Amniotic stem cell (primary cell): ENCODE measurements around the gene IRAK2.
A peak's percentile ranks its signal among the peaks of the same experiment; 100 is the strongest.

ENCODE experiments used
- DNase-seq: peaks from one replicate; lab custom pipeline; 2025; lab: John Stamatoyannopoulos, UW

Gene IRAK2

DNA sequence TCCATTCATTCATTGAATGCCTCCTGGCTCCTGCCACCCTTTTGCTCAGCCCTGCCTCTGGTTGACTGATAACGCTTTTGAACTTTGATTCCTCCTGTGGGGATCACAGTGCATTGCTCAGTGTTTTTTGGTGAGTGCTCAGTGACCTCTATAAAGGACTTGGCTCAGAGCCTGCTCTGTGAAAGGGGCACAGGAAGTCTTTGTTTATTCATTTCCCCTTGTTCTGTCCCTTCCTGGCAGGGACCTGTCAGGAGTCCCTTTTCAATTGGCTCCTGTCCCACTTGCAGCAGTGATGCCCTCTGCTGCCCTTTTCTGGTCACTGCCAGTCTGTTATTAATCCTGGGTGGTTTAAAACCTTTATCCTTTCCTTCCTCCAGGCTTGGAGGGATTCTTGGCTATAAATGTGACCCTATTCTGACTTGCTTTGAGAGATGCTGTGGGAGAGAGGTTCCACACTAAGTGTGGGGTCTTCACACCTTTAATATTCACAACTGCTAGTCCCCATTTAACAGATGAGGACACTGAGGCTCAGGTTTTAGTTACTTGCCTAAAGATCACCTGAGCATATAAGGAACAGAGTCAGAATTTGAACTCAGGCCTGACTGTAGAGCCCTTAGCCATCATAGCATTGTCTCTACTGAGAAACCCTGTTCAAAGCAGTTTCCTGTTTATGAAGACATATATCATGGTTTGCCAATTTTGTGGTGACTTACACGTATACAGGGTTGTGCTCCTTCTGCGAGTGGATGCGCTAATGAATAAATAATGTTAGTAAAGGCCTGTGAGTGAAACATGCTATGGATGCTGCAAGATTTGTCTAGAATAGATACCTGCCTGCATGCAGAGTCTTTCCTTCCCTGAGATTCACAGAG is 60.3 kb downstream of the IRAK2 start:
- DNase-seq, result no peak

DNA sequence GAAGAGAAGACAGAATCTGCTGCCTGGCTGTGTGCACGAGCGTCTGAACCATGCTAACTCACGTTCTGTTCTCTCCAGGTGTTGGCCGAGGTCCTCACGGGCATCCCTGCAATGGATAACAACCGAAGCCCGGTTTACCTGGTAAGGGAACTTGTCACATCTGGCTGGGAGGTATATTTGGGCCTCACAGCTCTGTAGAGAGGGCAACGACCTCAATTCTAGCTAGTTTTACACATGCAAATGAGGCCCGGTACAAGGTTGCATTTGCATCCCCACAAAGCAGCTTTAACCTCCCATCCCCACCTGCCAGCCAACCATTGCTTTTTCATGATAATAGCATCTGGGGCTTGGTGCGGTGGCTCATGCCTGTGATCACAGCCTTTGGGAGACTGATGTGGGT is 61.6 kb downstream of the IRAK2 start:
- no peak for DNase-seq

DNA sequence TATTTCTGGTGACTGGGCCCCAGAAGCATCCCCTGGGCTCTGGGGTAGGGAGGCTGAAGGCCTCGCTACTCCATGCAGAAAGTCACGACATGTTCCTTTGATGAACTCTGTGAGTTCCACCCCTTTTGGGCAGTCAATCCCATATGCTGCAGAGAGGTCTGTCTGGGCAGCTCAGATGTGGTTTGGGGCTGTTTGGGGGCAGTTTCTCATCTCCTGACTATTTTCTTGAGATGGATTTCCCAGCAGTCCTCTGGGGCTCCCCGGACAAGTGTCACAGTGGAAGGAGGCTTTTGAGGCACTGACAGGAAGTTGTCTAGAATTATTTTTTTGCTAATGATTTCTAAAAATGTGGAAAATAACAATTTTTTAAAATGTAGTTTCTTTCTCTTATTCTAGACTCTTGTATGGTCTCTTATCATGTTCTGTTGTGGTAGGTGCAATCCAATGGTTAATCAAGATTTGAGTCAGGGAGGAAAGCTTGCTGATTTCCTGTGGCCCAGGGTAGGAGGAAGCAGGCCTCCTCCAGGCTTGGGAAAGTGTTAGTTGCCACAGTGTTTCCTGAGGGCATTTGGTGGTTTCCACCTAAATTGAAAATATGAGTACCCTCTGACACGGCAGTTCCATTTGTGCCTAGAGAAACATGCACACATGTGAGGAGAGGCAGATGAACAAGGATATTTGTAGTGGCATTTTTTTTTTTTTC is 63.7 kb downstream of the IRAK2 start:
- no peak for DNase-seq

DNA sequence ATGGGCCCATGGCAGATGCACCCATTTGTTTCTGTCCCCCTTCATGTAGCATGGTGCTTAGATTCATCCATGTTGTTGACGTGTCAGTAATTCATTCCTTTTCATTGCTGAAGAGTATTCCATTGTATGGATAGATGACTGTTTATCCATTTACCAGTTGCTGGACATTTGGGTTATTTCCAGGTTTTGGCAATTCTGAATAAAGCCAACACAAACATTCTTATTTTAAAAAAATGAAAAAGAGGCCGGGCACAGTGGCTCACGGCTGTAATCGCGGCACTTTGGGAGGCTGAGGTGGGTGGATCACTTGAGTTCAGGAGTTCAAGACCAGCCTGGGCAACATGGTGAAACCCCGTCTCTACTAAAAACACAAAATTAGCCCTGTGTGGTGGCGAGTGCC is 64.9 kb downstream of the IRAK2 start:
- no peak for DNase-seq

DNA sequence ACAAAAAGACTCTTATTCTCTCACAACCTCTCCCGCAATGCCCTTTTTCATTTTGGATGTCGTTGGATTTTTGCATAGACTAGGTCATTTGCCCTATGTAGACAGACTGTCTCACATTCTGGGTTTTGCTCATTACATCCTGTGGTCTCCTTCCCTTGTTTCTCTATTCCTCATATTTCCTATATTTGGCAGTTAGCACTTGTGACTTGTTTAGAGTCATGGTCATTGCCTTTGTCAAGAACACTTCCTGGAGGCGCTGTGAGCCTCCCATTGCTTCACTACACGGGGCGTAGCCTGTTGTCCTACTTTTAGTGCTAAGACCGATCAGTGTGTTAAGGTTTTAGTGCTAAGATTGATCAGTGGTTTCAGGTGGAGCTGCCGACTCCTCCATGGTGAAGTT is 67.4 kb downstream of the IRAK2 start:
- no peak for DNase-seq

DNA sequence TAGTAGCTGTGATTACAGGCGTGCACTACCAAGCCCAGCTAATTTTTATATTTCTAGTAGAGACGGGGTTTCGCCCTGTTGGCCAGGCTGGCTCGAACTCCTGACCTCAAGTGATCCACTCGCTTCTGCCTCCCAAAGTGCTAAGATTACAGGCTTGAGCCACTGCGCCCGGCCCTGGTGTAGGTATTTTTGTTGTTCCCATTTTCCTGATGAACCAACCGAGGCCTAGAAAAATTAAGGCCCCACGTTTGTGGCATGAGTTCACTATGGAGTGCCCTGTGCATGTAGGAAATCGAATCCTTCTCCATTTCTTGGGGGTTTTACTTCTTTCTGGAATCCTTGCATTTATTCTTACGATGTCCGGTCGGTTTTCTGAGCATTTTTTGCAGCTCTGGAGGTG is 69.3 kb downstream of the IRAK2 start:
- DNase-seq, result no peak

DNA sequence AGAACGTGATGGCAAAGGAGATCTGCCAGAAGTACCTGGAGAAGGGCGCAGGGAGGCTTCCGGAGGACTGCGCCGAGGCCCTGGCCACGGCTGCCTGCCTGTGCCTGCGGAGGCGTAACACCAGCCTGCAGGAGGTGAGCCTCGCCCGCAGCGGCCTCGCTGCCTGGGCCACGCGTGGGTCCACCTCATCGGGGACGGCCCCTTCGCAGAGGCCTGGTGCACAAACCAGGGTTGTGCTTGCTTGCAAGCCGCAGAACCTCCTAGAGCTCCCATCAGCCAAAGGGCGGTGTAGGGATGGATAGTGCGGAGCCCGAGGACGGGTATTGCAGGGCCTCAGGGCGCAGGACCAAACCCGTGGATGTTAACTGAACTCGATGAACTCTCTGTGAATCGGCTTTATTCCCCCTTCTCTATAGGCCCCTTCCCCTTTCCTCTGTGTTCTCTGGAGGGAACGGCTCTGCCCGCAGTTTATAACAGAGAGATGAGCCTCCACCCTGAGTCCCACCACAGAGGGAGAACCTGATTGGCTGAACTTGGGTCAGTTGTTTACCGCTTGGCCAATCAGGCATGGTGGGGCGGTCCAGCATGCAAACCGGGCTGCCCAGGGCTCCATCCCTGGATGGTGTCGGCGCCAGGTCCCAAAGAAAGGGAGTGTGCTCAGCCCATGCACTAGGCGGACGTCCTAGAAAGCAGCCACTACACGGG is 70.0 kb downstream of the IRAK2 start:
- DNase-seq, result no peak

DNA sequence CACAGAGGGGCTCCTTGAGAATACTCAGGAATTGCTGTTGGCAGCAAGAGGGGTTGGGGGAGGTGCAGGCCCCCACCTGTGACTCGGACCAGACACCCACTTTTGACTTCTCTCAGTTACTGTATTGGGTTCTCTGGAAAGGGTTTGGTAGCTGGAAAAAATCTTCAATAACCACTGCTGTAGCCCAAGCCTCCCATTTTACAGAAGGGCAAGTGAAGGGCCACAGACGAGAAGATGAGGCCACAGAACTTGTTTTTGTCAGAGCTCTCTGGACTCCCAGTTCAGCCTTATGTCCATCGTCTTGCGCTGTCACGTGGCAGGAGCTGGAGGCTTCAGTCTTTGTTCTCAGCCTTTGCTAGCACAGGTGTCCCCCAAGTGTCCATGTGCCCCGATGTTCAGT is 70.8 kb downstream of the IRAK2 start:
- no peak for DNase-seq

DNA sequence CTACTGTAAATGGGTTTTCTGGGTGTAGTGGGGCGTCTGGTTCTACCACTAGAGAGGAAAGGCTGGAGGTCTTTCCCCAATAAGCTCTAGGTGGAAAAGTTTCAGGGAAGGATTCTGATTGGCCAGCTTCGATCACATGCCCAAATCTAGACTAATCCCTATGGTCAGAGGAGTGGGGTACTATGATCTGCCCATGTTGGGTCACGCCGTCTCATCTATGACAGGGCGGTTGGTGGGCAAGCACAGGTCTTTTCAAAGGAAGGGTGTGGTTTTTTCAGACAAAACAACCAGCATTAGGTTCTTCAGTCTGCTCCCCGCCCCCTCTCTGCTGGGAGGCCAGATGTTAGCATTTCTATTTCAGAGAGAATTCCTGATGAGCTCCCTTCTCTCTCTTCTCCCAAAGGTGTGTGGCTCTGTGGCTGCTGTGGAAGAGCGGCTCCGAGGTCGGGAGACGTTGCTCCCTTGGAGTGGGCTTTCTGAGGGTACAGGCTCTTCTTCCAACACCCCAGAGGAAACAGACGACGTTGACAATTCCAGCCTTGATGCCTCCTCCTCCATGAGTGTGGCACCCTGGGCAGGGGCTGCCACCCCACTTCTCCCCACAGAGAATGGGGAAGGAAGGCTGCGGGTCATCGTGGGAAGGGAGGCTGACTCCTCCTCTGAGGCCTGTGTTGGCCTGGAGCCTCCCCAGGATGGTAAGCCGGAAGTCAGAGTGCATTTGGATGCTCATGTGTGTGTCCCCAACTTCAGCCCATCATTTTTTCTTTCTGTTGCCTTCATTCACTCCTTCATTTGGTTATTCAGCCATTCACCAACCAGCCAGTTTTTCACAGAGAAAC is 73.8 kb downstream of the IRAK2 start:
- no peak for DNase-seq

DNA sequence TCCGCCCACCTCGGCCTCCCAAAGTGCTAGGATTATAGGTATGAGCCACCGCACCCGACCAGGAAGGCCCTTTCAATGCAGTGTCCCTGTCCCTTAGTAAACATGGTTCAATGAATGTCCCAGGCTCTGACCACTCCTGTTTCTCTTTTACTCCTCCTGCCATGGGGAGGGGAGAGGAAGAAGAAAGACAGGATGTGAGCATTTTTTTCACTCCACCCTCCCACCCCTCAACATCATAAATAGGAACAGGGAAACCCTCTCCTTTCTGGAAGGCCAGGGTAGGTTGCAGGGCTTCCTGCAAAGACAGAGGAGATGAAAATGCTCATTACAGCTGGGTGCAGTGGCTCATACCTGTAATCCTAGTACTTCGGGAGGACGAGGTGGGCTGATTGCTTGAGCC is 76.1 kb downstream of the IRAK2 start:
- DNase-seq, result no peak

DNA sequence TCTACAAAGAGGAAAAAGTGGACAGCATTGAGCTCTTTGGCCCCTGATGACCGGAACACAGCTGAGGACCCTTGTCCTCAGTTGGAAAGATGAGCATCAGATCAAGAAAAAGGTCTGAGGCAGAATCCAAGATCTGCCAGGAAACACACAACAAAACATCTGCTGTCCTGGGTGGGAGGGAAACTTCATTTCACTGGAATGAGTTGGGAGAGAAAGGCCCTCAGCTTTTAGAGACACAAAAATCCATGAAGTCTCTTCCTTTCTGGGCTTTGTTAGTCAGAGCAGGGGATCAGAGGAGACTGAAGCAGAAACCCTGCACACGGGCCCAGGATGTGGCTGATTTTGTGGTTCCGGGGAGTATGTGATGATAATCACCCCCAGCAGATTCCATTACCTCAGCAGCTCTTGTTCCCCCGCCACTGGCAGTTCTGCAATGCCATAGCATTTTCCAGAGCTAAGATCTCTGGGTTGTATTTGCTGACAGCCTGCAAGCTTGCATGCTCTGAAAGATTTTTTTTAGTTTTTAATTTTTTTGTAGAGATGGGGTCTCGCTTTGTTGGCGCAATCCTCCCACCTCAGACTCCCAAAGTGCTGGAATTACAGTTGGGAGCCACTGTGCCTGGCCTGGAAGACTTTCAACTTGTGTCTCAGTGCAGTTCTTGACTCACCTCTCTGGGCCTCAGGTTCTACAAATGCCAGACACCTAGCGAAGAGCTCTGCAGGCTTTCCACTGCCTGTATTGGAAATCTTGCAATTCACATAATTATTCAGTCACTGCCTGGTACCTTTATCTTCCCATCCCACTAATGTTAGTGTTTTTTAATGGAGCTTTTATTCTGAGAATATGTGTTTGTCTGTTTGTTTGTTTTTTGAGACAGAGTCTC is 77.7 kb downstream of the IRAK2 start:
- no peak for DNase-seq

DNA sequence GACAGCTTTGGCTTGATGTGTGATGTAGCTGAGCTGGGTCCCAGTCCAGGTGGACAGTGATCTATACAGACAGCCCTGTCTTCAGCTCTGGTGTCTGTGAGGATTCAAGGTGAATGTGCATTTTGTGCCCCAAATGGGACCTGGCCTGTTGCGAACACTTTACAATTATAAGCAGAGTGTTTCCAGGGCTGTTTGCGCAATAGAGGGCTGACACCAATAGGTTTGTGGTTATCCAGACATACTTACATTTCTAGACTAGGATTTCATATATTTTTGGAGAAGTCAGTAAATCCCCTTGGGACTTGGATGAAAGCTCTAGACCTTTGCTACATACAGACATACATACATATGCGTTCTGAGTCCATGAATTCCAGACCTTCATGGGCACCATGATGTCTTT is 79.3 kb downstream of the IRAK2 start:
- no peak for DNase-seq

DNA sequence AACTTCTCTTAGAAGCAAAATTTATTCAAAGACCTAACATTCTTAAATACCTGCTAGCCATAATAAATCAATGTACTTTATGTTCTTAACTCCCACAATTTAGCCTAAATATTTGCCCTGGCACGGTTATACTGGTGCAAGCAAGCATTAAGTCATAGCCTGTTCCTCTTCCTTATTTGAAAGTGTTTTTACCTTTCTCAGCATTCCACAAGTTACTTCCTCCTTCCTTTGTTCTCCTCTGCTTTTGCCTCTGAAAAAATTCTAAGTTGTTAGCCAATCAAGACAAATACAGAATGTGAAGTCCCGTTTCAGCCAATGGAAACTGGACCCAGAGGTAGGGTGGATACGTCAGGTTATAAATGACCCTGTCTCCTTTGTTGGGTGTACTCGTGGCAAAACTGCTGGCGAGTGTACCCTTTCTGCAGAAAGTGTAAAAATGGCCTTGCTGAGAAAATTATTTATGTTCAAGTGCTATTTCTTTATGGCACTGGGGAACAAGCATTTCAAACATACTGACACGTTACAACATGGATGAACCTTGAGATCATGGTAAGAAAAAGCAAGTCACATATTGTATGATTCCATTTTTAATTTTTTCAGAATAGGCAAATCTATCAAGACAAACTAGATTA is 80.5 kb downstream of the IRAK2 start:
- DNase-seq, result no peak

DNA sequence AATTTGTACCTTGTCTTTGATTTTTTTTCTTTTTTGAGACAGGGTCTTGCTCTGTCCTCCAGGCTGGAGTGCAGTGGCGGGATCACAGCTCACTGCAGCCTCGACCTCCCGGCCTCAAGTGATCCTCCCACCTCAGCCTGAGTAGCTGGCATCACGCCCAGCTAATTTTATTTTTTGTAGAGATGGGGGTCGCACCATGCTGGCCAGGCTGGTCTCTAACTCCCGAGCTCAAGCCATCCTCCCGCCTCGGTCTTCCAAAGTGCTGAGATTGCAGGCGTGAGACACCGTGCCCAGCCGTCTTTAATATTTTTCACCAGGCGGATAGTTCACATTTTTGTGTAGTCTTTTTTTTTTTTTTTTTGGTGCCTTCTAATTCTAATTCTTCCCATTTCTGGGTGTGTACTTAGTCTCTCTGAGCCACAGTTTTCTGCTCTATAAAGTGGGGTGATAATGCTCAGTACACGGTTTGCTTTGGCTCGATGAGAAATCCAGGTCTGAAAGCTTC is 83.0 kb downstream of the IRAK2 start:
- DNase-seq, result no peak

DNA sequence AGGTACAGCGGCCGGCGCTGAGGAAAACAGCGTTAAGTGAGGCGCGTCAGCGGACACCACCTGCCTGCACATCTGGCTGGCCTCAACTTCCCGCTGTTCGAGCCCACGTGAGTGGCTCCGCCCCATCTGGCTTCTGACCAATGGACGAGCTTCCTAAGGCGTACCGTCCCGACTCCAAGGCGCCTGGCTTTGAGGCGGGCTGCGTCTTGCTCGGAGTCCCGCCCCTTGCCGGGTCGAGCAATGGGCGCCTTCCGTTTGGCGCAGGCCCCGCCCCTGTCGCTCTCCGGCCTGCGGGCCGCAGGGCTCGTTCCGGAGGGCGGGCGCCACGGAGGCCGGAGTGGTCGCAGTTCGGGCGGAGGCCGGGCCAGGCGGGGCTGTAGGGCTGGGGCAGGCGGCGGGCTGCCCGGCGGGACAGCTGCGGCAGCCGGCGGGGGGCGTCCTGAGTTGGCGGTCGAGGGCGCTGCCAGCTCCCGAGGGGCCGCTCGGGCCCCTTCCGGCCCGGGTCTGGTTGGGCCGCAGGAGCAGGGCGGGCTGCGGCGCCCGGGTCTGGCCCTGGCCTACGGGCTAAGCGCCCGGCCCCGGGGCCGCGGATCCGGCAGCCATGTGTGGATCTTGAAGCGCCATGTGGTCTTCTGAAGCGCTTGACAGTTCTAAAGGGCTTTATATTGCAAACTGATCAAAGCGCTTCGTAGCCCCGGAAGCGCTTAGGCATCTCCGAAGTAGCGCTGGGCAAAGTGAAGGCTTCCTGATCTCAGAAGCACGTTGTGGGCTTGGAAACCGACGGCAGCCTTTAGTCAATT is 83.7 kb downstream of the IRAK2 start, which contains the start of gene TATDN2:
Gene TATDN2, plus strand, starts transcription at position 276 of the 800 bp plus-strand sequence. CDS start 742 bp downstream, outside the sequence.
- DNase-seq, result peak; percentile 93

DNA sequence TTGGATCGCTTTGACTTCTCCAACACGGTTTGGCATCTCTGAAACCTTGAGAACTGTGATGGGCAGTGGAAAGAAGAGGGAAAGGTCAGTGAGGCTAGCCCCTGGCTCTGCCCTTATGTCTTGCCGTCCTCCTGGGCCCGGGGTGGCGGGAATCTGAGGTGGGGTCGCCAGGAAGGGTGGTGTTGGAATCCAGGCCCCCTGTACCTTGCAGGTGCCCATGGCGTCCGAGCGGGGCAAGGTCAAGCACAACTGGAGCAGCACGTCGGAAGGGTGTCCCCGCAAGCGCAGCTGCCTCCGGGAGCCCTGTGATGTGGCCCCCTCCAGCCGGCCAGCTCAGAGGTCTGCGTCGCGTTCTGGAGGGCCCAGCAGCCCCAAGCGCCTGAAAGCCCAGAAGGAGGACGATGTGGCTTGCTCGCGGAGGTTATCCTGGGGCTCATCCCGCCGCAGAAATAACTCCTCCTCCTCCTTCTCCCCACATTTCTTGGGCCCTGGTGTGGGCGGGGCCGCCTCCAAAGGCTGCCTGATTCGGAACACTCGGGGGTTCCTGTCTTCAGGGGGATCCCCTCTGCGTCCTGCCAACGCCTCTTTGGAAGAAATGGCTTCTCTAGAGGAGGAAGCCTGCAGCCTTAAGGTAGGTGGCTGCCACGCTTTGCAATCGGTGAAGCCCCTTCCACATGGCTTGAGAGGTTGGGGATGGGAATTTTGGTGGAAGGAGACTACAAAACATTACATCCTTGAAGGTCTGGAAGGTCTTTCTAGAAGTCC is 84.4 kb downstream of the IRAK2 start:
- DNase-seq, result no peak

DNA sequence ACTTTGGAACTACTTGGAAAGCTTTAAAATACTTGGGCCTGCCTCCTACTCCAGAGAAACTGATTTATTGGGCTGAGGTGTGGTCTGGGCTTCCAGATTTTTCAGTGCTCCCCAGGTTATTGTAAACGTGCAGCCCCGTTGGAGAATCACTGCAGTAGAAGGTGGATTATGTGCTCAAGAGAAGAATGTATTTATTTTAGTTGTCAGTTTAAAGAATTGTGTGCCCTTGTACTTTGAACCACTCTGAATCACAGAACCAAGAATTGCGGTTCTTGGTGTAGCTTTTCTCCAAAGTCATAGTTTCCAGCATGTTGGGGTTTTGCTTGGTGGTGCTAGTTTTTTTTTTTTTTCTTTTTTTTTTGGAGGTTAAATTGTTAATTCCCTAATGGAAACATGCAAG is 85.1 kb downstream of the IRAK2 start:
- DNase-seq, result no peak

DNA sequence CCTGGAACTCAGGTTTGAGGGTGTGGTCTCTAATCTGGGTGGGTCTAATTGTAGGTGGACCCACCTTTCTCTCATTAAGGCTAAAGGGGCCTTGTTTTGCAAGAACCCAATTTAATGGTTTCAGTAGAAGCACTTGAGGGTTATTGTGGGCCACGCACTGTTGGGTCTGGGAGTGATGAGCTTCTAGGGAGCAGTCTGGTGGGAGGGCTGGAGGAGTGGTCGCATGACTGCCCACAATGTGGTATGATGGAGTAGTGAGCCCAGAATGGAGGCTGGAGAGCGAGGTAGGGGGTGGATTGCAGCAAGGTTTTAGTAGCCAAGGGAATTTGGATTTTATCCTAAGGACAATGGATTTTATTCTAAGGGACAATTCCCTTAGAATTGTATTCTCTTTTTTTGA is 86.3 kb downstream of the IRAK2 start:
- no peak for DNase-seq

DNA sequence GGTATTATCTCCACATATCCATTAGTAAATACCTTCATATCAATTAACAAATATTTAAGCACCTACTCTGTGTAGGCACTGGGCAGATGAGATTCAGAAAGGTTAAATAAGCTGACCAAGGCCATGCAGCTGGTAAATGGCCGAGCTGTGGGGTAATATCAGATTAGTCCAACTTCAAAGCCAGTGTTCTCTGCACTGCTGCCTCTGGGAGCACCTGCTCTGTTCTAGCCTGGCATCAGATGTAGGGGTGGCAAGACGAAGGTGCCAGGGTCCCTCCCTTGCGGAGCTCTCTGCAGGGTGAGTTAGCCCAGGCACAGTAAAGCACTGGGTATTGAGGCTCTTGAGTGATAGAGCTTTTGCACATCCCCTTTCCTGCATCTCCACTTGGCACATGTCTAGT is 89.0 kb downstream of the IRAK2 start:
- DNase-seq, result no peak
